ENCODE measurements around the gene FLT3.
A peak's percentile ranks its signal among the peaks of the same experiment; 100 is the strongest.
"Not testable (repeated sequence)": the region's sequence is repeated elsewhere in the genome, so short reads cannot be mapped to it uniquely, and the experiment has no call there.

Gene FLT3

GRCh38 chr13:28100150-28101121, at the start of gene FLT3:
TSS of gene FLT3 (minus strand) at chr13:28100576. CDS start at chr13:28100510, 66 bp downstream.
- Histone ChIP-seq H3K36me3 (ENCODE audit: control insufficient read depth in 1 of 2, insufficient read depth in 2 of 2, low read length in 2 of 2) (no peaks in the 10 kb centered on the region), H3K4me1 (ENCODE audit: control insufficient read depth in 1 of 2, insufficient read depth in 2 of 2, low read length in 2 of 2) (peaks cover 0 to 17% of the 10 kb centered on the region in 2 donors), H3K27me3 (ENCODE audit: low read depth, low read length) (peaks cover 18% of the 10 kb centered on the region), H3K9me3 (ENCODE audit: control insufficient read depth in 1 of 2, low read length in 2 of 2) (peaks cover 0 to 5% of the 10 kb centered on the region in 2 donors), H3K4me3 (ENCODE audit: low read depth in 1 of 2, low read length in 2 of 2) (peak within 1 kb of the TSS; percentile 16 to 72), H3K27ac (ENCODE audit: low read length) (no peak within 1 kb of the TSS)

- Histone ChIP-seq H3K27ac (ENCODE audit: low read length) (no peak overlapping the region), H3K36me3 (ENCODE audit: control insufficient read depth in 1 of 2, insufficient read depth in 2 of 2, low read length in 2 of 2) (no peaks in the 10 kb centered on the region), H3K4me3 (ENCODE audit: low read depth in 1 of 2, low read length in 2 of 2) (no peak overlapping the region), H3K4me1 (ENCODE audit: control insufficient read depth in 1 of 2, insufficient read depth in 2 of 2, low read length in 2 of 2) (peaks cover 0 to 8% of the 10 kb centered on the region in 2 donors), H3K9me3 (ENCODE audit: control insufficient read depth in 1 of 2, low read length in 2 of 2) (no peaks in the 10 kb centered on the region), H3K27me3 (ENCODE audit: low read depth, low read length) (no peaks in the 10 kb centered on the region)
Observed at GRCh38 chr13:28147495-28147894, 47.1 kb upstream of the FLT3 start.

DNA sequence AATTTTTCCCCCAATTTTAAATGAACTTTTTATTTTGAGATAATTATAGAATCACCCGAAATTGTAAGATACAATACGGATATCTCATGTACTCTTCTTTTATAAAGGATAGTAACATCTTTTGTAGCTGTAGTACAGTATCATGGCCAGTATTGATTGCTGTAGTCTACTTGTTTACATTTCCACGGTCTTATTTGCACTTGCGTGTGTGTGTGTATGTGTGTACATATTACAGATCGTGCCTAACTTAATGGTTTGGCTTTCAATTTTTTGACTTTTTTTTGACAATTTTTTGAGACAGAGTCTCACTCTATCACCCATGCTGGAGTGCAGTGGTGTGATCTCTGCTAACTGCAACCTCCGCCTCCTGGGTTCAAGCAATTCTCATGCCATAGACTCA, 44.7 kb upstream of the FLT3 start:
- no peak overlapping the region for H3K4me3 ChIP-seq (ENCODE audit: low read depth in 1 of 2, low read length in 2 of 2)
- H3K36me3 ChIP-seq (ENCODE audit: control insufficient read depth in 1 of 2, insufficient read depth in 2 of 2, low read length in 2 of 2) = no peaks in the 10 kb centered on the region
- H3K27me3 ChIP-seq (ENCODE audit: low read depth, low read length) = no peaks in the 10 kb centered on the region
- H3K9me3 ChIP-seq (ENCODE audit: control insufficient read depth in 1 of 2, low read length in 2 of 2) = no peaks in the 10 kb centered on the region
- H3K27ac ChIP-seq (ENCODE audit: low read length) = no peak overlapping the region
- H3K4me1 ChIP-seq (ENCODE audit: control insufficient read depth in 1 of 2, insufficient read depth in 2 of 2, low read length in 2 of 2) = peaks cover 0 to 23% of the 10 kb centered on the region in 2 donors

- H3K4me1 ChIP-seq (ENCODE audit: control insufficient read depth in 1 of 2, insufficient read depth in 2 of 2, low read length in 2 of 2) = peaks cover 5 to 28% of the 10 kb centered on the region in 2 donors
- H3K4me3 ChIP-seq (ENCODE audit: low read depth in 1 of 2, low read length in 2 of 2); H3K9me3 ChIP-seq (ENCODE audit: control insufficient read depth in 1 of 2, low read length in 2 of 2); H3K27ac ChIP-seq (ENCODE audit: low read length); H3K36me3 ChIP-seq (ENCODE audit: control insufficient read depth in 1 of 2, insufficient read depth in 2 of 2, low read length in 2 of 2); H3K27me3 ChIP-seq (ENCODE audit: low read depth, low read length): not testable (repeated sequence)
Observed at GRCh38 chr13:28141542-28141941, 41.2 kb upstream of the FLT3 start.

GRCh38 chr13:28140433-28141125, 40.2 kb upstream of the FLT3 start:
- Histone ChIP-seq H3K27ac (ENCODE audit: low read length) (peak overlapping the region; percentile 3), H3K9me3 (ENCODE audit: control insufficient read depth in 1 of 2, low read length in 2 of 2) (no peaks in the 10 kb centered on the region), H3K36me3 (ENCODE audit: control insufficient read depth in 1 of 2, insufficient read depth in 2 of 2, low read length in 2 of 2) (peaks cover 0 to 5% of the 10 kb centered on the region in 2 donors), H3K4me1 (ENCODE audit: control insufficient read depth in 1 of 2, insufficient read depth in 2 of 2, low read length in 2 of 2) (peaks cover 5 to 28% of the 10 kb centered on the region in 2 donors), H3K4me3 (ENCODE audit: low read depth in 1 of 2, low read length in 2 of 2) (peak overlapping the region; percentile 97 to 99), H3K27me3 (ENCODE audit: low read depth, low read length) (no peaks in the 10 kb centered on the region)

- peaks cover 5 to 28% of the 10 kb centered on the region in 2 donors for H3K4me1 ChIP-seq (ENCODE audit: control insufficient read depth in 1 of 2, insufficient read depth in 2 of 2, low read length in 2 of 2)
- H3K27ac ChIP-seq (ENCODE audit: low read length) = peak overlapping the region; percentile 91
- H3K36me3 ChIP-seq (ENCODE audit: control insufficient read depth in 1 of 2, insufficient read depth in 2 of 2, low read length in 2 of 2) = peaks cover 0 to 5% of the 10 kb centered on the region in 2 donors
- H3K9me3 ChIP-seq (ENCODE audit: control insufficient read depth in 1 of 2, low read length in 2 of 2) = no peaks in the 10 kb centered on the region
- peak overlapping the region; percentile 97 to 99 for H3K4me3 ChIP-seq (ENCODE audit: low read depth in 1 of 2, low read length in 2 of 2)
- no peaks in the 10 kb centered on the region for H3K27me3 ChIP-seq (ENCODE audit: low read depth, low read length)
Observed at GRCh38 chr13:28138756-28139470, 38.5 kb upstream of the FLT3 start.

DNA sequence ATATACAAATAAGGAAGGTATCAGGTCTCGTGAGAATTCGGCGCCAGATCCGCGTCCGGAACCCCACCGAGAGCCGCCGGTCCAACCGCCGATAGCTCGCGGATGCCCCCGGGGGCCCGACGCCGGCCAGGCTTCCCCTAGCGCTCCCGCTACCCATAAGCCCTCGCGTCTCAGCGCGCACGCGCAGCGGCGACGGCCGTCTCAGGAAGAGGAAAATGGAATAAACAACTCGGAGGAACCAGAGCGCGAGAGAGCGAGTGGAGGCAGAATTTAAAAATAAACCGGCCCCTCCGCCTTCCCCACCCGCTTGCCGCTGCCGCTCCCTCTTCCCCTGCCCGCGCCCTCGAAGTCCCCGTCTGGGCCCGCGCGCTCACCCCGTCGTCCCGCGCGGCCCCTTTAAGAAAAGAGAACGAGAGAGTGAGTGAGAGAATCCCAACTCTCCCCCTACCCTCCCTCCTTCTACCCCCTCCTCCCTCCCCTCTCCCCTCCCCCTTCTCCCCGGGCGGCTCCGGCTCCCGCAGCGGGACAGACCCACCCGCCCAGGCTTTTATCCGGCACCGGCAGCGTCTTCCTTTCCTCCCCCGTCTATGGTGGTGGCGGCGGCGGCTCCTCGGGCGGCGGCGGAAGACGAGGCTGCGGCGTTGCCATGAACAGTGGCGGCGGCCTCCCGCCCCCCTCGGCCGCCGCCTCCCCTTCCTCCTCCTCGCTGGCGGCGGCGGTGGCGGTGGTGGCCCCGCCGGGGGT, 37.8 kb upstream of the FLT3 start, which contains the start of gene PAN3:
Gene PAN3 (plus strand): TSS at position 534 of the 744 bp plus-strand sequence. CDS start 113 bp downstream, at position 647.
- Histone ChIP-seq H3K4me1 (ENCODE audit: control insufficient read depth in 1 of 2, insufficient read depth in 2 of 2, low read length in 2 of 2) (peaks cover 5 to 28% of the 10 kb centered on the region in 2 donors), H3K9me3 (ENCODE audit: control insufficient read depth in 1 of 2, low read length in 2 of 2) (no peaks in the 10 kb centered on the region), H3K36me3 (ENCODE audit: control insufficient read depth in 1 of 2, insufficient read depth in 2 of 2, low read length in 2 of 2) (peaks cover 0 to 5% of the 10 kb centered on the region in 2 donors)

DNA sequence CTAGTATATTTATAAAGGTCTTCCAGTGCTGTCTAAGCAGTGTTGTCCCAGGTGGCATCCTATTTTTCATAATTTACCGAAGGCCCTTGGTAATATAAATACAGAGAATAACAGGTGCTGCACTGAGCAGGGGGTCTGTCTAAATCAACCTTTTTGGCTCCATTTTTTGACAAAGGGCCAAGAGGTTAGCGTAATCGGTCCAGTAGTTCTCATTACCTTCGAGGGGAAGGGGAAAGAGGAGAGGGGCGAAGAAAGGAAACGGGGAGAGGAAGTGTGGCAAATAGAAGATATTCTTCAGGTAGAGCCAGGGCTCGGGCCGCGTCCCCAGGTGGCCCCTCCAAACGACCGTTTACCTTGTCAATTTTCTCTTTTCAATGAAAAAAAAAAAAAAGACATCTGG, 37.2 kb upstream of the FLT3 start:
- peaks cover 0 to 5% of the 10 kb centered on the region in 2 donors for H3K36me3 ChIP-seq (ENCODE audit: control insufficient read depth in 1 of 2, insufficient read depth in 2 of 2, low read length in 2 of 2)
- no peaks in the 10 kb centered on the region for H3K9me3 ChIP-seq (ENCODE audit: control insufficient read depth in 1 of 2, low read length in 2 of 2)
- H3K27ac ChIP-seq (ENCODE audit: low read length) = peak overlapping the region; percentile 91

More for the DNA sequence above, 37.8 kb upstream of the FLT3 start, which contains the start of gene PAN3:
- peak within 1 kb of the TSS; percentile 91 for H3K27ac ChIP-seq (ENCODE audit: low read length)
- H3K4me3 ChIP-seq (ENCODE audit: low read depth in 1 of 2, low read length in 2 of 2) = peak within 1 kb of the TSS; percentile 97 to 99
- H3K27me3 ChIP-seq (ENCODE audit: low read depth, low read length) = no peaks in the 10 kb centered on the region

GRCh38 chr13:28136916-28137315, 36.5 kb upstream of the FLT3 start:
- no peaks in the 10 kb centered on the region for H3K9me3 ChIP-seq (ENCODE audit: control insufficient read depth in 1 of 2, low read length in 2 of 2)
- no peaks in the 10 kb centered on the region for H3K27me3 ChIP-seq (ENCODE audit: low read depth, low read length)
- H3K27ac ChIP-seq (ENCODE audit: low read length) = peak overlapping the region; percentile 91
- peaks cover 5 to 24% of the 10 kb centered on the region in 2 donors for H3K4me1 ChIP-seq (ENCODE audit: control insufficient read depth in 1 of 2, insufficient read depth in 2 of 2, low read length in 2 of 2)
- peaks cover 0 to 5% of the 10 kb centered on the region in 2 donors for H3K36me3 ChIP-seq (ENCODE audit: control insufficient read depth in 1 of 2, insufficient read depth in 2 of 2, low read length in 2 of 2)
- H3K4me3 ChIP-seq (ENCODE audit: low read depth in 1 of 2, low read length in 2 of 2) = peak overlapping the region; percentile 97 to 99

More for the DNA sequence above, 37.2 kb upstream of the FLT3 start:
- H3K27me3 ChIP-seq (ENCODE audit: low read depth, low read length) = no peaks in the 10 kb centered on the region
- H3K4me1 ChIP-seq (ENCODE audit: control insufficient read depth in 1 of 2, insufficient read depth in 2 of 2, low read length in 2 of 2) = peaks cover 5 to 28% of the 10 kb centered on the region in 2 donors
- peak overlapping the region; percentile 97 to 99 for H3K4me3 ChIP-seq (ENCODE audit: low read depth in 1 of 2, low read length in 2 of 2)

DNA sequence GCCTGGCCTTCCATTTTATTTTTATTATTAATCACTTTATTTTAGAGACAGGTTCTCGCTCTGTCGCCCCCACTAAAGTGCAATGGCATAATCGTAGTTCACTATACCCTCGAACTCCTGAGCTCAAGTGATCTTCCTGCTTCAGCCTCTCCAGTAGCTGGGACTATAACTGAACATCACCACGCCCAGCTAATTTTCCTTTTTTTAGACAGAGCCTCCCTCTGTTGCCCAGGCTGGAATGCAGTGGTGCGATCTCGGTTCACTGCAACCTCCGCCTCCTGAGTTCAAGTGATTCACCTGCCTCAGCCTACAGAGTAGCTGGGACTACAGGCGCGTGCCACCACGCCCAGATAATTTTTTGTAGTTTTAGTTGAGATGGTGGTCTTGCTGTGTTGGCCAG, 31.3 kb upstream of the FLT3 start:
- H3K36me3 ChIP-seq (ENCODE audit: control insufficient read depth in 1 of 2, insufficient read depth in 2 of 2, low read length in 2 of 2) = no peaks in the 10 kb centered on the region
- H3K9me3 ChIP-seq (ENCODE audit: control insufficient read depth in 1 of 2, low read length in 2 of 2) = no peaks in the 10 kb centered on the region
- no peaks in the 10 kb centered on the region for H3K4me1 ChIP-seq (ENCODE audit: control insufficient read depth in 1 of 2, insufficient read depth in 2 of 2, low read length in 2 of 2)
- H3K27me3 ChIP-seq (ENCODE audit: low read depth, low read length) = no peaks in the 10 kb centered on the region
- no peak overlapping the region for H3K4me3 ChIP-seq (ENCODE audit: low read depth in 1 of 2, low read length in 2 of 2)
- H3K27ac ChIP-seq (ENCODE audit: low read length) = no peak overlapping the region

Measured in muscle layer of duodenum (tissue), 2 donors.